Activated CD4-positive, alpha-beta T cell treated with anti-CD3 and anti-CD28 coated beads for 36 hours (primary cell): ENCODE results near the gene MAMSTR. TPM values are rescaled to one million over a fixed set of nuclear protein-coding genes. Genes with fewer than 3 reads are reported as not detected.

Source experiments
- ATAC-seq: fragments of 200-7000 bp; cut with Tn5 transposase; one replicate; pipeline ENCODE4 v1.10.0; 2021; ENCODE audit warnings: mild to moderate bottlenecking, moderate library complexity
- CTCF ChIA-PET: fragments of 350-600 bp; sonication (Branson Sonifier 250); formaldehyde crosslinking; loops from one replicate; lab custom pipeline; 2021; ENCODE audit warnings: antibody characterized with exemption; lab: Charles Lee
- POLR2A ChIA-PET: fragments of 350-600 bp; sonication (Branson Sonifier 250); formaldehyde crosslinking; loops from one replicate; lab custom pipeline; 2021; ENCODE audit warnings: antibody characterized with exemption, inconsistent platforms; lab: Charles Lee
- DNase-seq: peaks from one replicate; pipeline ENCODE4 v3.0.0-alpha.2; 2020
- H3K27ac Mint-ChIP-seq: one replicate; pipeline ENCODE4 v1.8.0; 2021; ENCODE audit warnings: mixed read lengths
- H3K27me3 Mint-ChIP-seq: one replicate; pipeline ENCODE4 v1.8.0; 2021; ENCODE audit warnings: mixed read lengths
- H3K36me3 Mint-ChIP-seq: one replicate; pipeline ENCODE4 v1.8.0; 2021; ENCODE audit warnings: low read depth, mixed read lengths
- H3K4me1 Mint-ChIP-seq: one replicate; pipeline ENCODE4 v1.8.0; 2021; ENCODE audit warnings: mixed read lengths
- H3K4me3 Mint-ChIP-seq: one replicate; pipeline ENCODE4 v1.8.0; 2021; ENCODE audit warnings: mild to moderate bottlenecking, moderate library complexity, mixed read lengths
- H3K9me3 Mint-ChIP-seq: one replicate; pipeline ENCODE4 v1.8.0; 2021; ENCODE audit warnings: low read depth, mixed read lengths
- intact Hi-C, 2 experiments: fragments of 100-400 bp; cut with DNase I in 1 of 2; cut with micrococcal nuclease in 1 of 2; formaldehyde crosslinking; loops; one replicate each; pipeline versions ENCODE4 v1.14.2 to v1.15.1; 2022 to 2024; cut with DNase I, micrococcal nuclease
- total RNA-seq, 2 experiments: library from RNA; stranded (reverse); gene quantifications; one replicate each; pipeline ENCODE4 v1.2.3, GENCODE V29; 2021

The MAMSTR gene
- total RNA-seq, 2 experiments from 2014 or later: 0.69 to 0.70 TPM

DNA sequence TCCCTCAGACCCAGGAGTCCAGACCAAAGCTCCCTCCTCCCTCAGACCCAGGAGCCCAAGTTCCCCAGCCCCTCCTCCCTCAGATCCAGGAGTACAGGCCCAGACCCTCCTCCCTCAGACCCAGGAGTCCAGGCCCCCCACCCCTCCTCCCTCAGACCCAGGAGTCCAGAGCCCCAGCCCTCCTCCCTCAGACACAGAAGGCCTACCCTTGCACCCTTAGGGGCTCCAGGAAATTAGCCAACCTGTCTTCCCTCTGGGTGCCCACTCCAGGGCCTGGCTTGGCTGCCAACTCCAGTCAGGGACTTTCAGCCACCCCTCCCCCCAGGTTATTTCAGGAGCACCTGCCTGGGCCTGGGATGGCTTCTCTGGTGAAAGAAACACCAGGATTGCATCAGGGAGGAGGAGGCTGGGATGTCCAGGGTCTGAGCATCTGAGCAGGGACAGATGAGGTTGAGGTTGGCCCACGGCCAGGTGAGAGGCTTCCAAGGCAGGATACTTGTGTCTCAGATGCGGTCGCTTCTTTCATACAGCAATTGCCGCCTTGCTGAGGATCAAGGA is 35.6 kb upstream of the MAMSTR start, which contains the start of gene FGF21:
TSS of gene FGF21 (plus strand) at position 441 of the 558 bp plus-strand sequence. CDS start 713 bp downstream, outside the sequence.
- no peak within 1 kb of the TSS for H3K27ac Mint-ChIP-seq
- H3K4me3 Mint-ChIP-seq: no peak within 1 kb of the TSS
- H3K9me3 Mint-ChIP-seq: no peaks in the 10 kb centered on the region
- intact Hi-C loops: no loop called here
- POLR2A ChIA-PET: no interaction called here
- DNase-seq (no peak), ATAC-seq (no peak)
- CTCF ChIA-PET: no interaction called here
- H3K27me3 Mint-ChIP-seq: peaks cover 17% of the 10 kb centered on the region
- peaks cover 13% of the 10 kb centered on the region for H3K4me1 Mint-ChIP-seq
- no peaks in the 10 kb centered on the region for H3K36me3 Mint-ChIP-seq

DNA sequence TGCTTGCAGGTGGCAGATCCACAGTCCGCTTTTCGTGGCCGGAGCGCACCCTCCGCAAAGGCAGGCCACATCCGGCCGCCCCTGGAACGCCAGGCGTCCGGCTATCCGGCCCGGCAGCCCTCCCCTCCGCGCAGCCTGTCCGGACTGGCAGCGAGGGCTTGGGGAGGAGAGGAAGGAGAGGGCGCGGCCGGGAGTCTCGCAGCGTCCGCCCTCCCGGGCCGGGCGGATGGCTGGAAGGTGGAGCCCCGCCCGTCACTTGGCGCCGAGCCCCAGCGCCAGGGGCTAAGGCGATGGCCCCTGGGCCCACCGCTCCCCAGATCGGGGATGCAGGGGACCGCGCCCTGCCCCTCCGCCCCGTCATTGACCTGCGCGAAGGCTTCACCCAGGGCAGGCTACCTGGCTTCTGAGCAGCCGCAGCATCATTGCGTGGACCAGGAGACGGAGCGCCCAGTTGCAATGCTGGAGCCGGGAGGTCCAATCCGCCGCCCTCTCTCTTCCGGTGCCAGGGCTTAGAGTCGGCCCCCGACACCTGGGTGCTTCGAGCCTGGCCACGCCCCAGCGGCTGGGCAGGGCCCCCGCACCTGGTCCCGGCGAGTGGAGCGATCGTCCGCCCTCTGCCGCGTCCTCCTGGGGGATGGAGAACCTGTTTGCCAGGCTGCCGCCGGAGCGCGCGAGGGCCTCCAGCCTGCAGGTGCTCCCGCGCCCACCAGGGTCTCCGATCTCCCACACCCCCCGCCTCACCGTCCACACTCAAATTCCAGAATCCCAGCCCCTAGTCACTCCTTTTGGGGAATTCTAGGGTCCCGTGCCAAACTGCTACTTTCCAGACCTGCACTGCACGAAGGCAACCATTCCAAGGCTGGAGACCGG is 33.2 kb upstream of the MAMSTR start, which contains the start of gene FUT1:
TSS of gene FUT1 (minus strand) at position 146 of the 870 bp plus-strand sequence. CDS start 1,360 bp downstream, outside the sequence.
- ATAC-seq (peak; percentile 81), DNase-seq (peak; percentile 60)
- Mint-ChIP-seq H3K27me3 (peaks cover 17% of the 10 kb centered on the region), H3K36me3 (no peaks in the 10 kb centered on the region), H3K9me3 (no peaks in the 10 kb centered on the region), H3K4me3 (peak within 1 kb of the TSS; percentile 66), H3K4me1 (peaks cover 13% of the 10 kb centered on the region), H3K27ac (no peak within 1 kb of the TSS)
- POLR2A ChIA-PET: interaction anchor here (0.7 kb wide), 1 partner anchor 304 kb away, joined by 4 read pairs; no protein-coding TSS in a partner anchor
- CTCF ChIA-PET: no interaction called here
- intact Hi-C loops: no loop called here

DNA sequence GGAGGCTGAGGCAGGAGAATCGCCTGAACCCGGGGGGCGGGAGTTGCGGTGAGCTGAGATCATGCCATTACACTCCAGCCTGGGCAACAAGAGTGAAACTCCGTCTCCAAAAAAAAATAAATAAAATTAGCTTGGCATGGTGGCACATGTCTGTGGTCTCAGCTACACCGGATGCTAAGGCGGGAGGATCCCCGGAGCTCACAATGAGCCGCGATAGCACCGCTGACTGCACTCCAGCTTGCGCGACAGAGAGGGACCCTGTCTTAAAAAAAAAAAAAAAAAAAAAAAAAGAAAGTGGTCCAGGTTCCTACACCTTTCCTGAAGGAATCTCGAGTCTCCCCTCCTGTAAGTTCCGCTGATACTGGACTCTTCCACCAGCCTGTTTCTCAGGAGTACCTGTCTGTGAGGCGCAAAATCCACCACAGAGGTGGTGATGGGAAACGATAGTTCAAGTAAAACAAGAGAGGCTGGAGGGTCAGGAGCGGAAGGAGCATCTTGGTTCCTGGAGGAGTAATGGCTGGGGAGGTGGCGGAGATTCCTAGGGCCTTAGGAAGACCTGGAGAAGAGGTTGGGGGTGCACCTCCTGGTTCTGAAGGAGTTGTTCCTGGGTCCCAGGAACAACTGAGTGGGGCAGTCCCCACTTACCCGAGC is 32.4 kb upstream of the MAMSTR start:
- DNase-seq: peak; percentile 39
- peaks cover 15% of the 10 kb centered on the region for H3K4me1 Mint-ChIP-seq
- H3K27ac Mint-ChIP-seq: no peak overlapping the region
- POLR2A ChIA-PET: interaction anchor here (0.7 kb wide), 1 partner anchor 305 kb away, joined by 4 read pairs; no protein-coding TSS in a partner anchor
- intact Hi-C loops: no loop called here
- CTCF ChIA-PET: no interaction called here
- H3K4me3 Mint-ChIP-seq: peak overlapping the region; percentile 66
- H3K9me3 Mint-ChIP-seq: no peaks in the 10 kb centered on the region
- no peak for ATAC-seq
- H3K27me3 Mint-ChIP-seq: peaks cover 17% of the 10 kb centered on the region
- no peaks in the 10 kb centered on the region for H3K36me3 Mint-ChIP-seq

DNA sequence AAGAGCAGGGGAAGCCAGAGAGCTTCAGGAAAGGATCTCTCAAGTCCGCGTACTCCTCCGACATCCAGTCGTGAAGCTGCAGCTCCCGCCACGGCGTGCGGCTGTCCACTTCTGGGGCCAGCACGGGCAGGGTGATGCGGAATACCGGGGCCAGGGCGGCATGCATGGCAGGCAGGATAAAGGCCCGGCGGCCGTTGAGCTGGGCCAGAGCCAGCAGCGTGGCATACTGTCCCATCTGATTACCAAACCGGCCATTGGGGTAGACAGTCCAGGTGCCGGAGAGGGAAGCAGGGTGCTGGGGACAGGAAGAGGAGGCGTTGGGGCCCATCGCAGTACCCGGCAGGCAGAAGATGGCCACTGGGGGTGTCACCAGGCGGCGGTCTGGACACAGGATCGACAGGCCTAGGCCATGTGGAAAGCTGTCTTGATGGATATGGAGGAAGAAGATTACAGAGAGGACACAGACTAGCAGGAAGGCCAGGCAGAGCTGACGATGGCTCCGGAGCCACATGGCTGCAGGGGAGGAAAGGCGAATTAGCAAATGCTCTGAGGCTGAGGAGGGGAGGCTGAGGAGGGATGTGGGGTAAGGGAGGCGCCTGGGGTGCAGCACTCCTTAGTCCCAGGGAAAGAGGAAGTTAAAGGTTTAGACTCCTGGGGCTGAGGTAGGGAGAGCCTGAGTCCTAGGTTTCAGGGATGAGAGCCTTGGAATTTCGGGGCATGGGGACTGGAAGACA is 31.4 kb upstream of the MAMSTR start:
- DNase-seq: no peak
- no peak for ATAC-seq
- peaks cover 22% of the 10 kb centered on the region for H3K4me1 Mint-ChIP-seq
- H3K36me3 Mint-ChIP-seq: no peaks in the 10 kb centered on the region
- ChIA-PET CTCF (interaction anchor here (0.6 kb wide), 1 partner anchor 54 kb away, joined by 3 read pairs; no protein-coding TSS in a partner anchor), POLR2A (interaction anchor here (0.5 kb wide), 1 partner anchor 13 kb away, joined by 5 read pairs; no protein-coding TSS in a partner anchor)
- H3K27me3 Mint-ChIP-seq: peaks cover 22% of the 10 kb centered on the region
- no peak overlapping the region for H3K27ac Mint-ChIP-seq
- intact Hi-C loops: no loop called here
- no peak overlapping the region for H3K4me3 Mint-ChIP-seq
- peaks cover 2% of the 10 kb centered on the region for H3K9me3 Mint-ChIP-seq

DNA sequence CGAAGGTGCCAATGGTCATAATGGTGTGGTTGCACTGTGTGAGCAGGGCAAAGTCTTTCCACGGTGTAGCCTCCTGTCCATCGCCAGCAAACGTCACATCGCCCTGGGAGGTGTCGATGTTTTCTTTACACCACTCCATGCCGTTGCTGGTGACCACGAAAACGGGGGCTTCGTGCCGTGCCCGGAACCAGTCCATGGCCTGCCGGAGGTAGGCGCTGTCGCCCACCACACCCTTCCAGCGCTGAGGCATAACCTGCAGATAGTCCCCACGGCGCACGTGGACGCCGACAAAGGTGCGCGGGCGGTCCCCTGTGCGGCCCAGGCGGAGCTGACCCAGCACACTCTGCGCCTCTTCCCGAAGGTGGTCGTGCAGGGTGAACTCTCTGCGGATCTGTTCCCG is 30.8 kb upstream of the MAMSTR start:
- H3K27ac Mint-ChIP-seq: no peak overlapping the region
- POLR2A ChIA-PET: interaction anchor here (0.5 kb wide), 1 partner anchor 13 kb away, joined by 5 read pairs; no protein-coding TSS in a partner anchor
- intact Hi-C loops: no loop called here
- H3K4me1 Mint-ChIP-seq: peaks cover 27% of the 10 kb centered on the region
- DNase-seq (no peak), ATAC-seq (no peak)
- peaks cover 2% of the 10 kb centered on the region for H3K9me3 Mint-ChIP-seq
- CTCF ChIA-PET: interaction anchor here (0.6 kb wide), 1 partner anchor 54 kb away, joined by 3 read pairs; no protein-coding TSS in a partner anchor
- H3K27me3 Mint-ChIP-seq: peaks cover 27% of the 10 kb centered on the region
- H3K36me3 Mint-ChIP-seq: no peaks in the 10 kb centered on the region
- no peak overlapping the region for H3K4me3 Mint-ChIP-seq

DNA sequence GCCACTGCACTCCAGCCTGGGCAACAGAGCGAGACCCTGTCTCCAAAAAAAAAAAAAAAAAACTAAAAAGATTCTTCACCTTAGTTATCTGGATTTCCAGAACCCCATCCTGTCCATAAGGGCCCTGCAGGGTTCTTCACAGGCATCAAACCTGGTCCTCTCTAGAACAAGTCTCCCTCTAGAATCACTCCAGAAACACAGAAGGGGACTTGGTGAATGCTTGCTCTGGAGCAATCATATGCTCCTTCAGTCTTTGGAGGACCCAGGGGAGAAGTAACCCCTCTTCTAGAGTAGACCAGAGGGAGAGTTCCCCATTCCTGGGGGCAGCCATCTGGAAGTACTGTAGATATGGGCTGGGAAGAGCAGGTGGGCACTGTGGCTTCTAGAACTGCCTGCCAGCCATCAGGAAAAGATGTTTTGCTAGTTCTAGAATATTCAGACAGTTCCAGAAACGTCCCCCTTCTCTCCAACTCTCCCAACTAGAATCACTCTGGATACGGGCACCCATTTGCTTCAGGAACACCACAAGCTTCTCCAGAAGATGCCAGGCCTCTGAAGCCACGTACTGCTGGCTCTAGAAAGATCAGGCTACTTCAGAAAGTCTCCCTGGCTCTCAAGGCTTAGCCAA is 30.2 kb upstream of the MAMSTR start:
- Mint-ChIP-seq H3K36me3 (no peaks in the 10 kb centered on the region), H3K9me3 (peaks cover 2% of the 10 kb centered on the region)
- CTCF ChIA-PET: no interaction called here

DNA sequence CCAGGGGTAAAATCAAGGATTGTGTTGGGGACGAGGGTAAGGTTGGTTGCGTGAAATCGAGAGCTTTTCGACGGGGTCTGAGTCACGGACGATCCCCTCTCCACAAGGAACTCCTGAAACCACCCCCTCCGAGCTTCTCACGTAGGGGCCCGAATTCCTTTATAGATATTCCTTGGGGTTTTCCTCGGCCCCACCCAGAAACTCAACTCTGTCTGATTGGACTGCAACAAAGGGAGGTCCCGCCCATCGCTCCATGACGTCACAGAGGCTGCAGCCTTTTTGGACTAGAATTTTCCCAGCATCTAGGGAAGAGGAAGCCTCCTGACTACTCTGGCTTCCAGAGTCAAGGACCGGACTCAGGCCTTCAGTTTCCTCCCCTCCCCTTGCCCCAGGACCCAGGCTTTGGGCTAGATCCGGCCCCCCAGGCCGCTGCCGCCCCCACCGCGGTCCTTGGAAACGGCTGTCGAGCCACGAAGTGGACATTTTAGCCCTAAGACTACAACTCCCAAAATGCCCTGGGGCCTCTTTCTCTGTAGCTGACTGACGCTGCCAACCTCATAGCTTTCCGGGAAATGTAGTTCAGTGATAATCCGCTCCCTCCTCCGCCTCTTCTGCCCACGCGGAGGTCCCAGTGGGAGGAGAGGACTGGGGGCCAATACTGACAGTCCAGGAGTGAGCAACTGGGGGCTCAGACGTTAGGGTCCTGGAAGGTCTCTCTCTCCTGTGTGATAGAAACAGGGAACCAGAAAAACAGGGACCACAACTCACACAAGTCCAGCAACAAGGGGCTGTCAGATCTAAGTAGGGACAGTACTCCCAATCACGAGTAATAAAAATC is 27.4 kb upstream of the MAMSTR start, which contains the start of gene IZUMO1:
TSS of gene IZUMO1 (minus strand) at position 172 of the 838 bp plus-strand sequence. CDS start 1,050 bp downstream, outside the sequence.
- intact Hi-C loops: loop anchor here in 1 of 2 experiments (1.0 to 5.0 kb wide), 2 partner anchors 27 to 235 kb away; partner anchors contain the start of gene LMTK3
- H3K4me3 Mint-ChIP-seq: peak within 1 kb of the TSS; percentile 10
- POLR2A ChIA-PET: interaction anchor here (0.6 kb wide), 1 partner anchor 1147 kb away, joined by 3 read pairs; no protein-coding TSS in a partner anchor

More for the DNA sequence above, 30.2 kb upstream of the MAMSTR start:
- ATAC-seq (no peak), DNase-seq (no peak)
- H3K4me3 Mint-ChIP-seq: no peak overlapping the region
- POLR2A ChIA-PET: no interaction called here
- H3K27me3 Mint-ChIP-seq: peaks cover 27% of the 10 kb centered on the region
- no peak overlapping the region for H3K27ac Mint-ChIP-seq
- peaks cover 27% of the 10 kb centered on the region for H3K4me1 Mint-ChIP-seq
- intact Hi-C loops: loop anchor here in 1 of 2 experiments (5.0 kb wide), 1 partner anchor 237 kb away; the partner anchor contains the start of gene LMTK3

DNA sequence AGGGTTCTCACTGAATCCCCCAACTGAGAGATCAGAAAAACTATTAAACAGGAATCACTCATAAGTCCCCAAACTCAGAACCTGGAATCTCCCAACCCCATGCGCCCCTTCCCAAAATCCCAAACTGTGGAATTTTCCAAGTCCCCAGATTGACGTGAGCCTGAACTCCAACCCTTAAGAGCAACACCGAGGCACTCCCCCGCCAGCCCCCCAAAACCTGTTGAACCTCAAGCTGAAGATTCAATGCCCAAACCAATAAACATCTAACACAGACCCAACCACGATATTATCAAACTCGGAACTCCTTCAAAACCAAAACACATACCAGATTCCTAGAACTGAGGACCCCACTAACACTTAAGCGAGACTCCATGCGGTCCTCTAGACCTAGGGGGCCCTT is 26.6 kb upstream of the MAMSTR start:
- Mint-ChIP-seq H3K27ac (no peak overlapping the region), H3K4me1 (peaks cover 17% of the 10 kb centered on the region), H3K9me3 (peaks cover 2% of the 10 kb centered on the region), H3K4me3 (peak overlapping the region; percentile 1), H3K27me3 (peaks cover 11% of the 10 kb centered on the region), H3K36me3 (no peaks in the 10 kb centered on the region)
- no peak for ATAC-seq
- ChIA-PET CTCF (no interaction called here), POLR2A (no interaction called here)
- intact Hi-C loops: loop anchor here in 1 of 2 experiments (5.0 kb wide), 1 partner anchor 234 kb away; the partner anchor contains the start of gene LMTK3
- DNase-seq: no peak

More for the DNA sequence above, 27.4 kb upstream of the MAMSTR start, which contains the start of gene IZUMO1:
- no peaks in the 10 kb centered on the region for H3K36me3 Mint-ChIP-seq
- peaks cover 14% of the 10 kb centered on the region for H3K27me3 Mint-ChIP-seq
- ATAC-seq (peak; percentile 86), DNase-seq (peak; percentile 77)
- H3K9me3 Mint-ChIP-seq: peaks cover 2% of the 10 kb centered on the region
- H3K4me1 Mint-ChIP-seq: peaks cover 16% of the 10 kb centered on the region
- H3K27ac Mint-ChIP-seq: no peak within 1 kb of the TSS
- CTCF ChIA-PET: interaction anchor here (0.7 to 0.8 kb wide), 2 partner anchors 51 to 153 kb away, joined by 3 read pairs; partner anchors contain the start of genes FUT2 and NUCB1

DNA sequence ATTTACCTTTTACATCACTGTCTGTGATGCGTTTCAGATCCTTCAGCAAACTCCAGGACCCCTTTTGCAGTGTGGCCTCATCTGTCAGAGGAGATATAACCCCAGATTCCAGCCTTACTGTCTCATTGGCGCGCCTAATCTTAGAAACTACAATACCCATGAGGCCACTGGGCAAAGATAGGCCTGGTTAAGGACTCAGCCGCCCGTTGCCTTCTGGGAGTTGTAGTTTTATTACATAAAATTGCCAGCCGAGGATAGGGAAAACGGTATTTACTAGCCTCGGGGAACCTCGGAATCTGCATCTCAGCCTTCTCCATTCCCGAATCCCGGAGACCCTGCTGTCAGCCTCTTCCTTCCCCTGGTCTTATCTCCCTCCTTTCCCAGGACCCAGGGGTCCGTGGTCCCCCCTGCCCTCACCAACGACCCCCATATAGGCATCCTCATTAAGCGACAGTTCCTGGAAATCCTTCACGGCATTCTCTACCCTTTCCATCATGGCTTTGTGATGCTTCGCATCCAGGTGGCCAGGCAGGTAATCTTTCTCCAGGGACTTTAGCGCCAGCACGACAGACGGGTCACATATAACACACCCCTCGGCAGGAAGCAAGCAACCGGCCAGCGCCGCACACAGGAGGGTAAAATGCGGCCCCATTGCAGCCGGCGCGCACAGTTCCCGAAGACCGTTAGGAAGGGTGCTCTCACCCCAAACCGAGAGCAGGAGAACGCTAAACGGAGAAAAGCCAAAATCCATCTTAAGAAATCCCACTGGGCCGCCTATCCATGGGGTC is 25.9 kb upstream of the MAMSTR start:
- H3K27me3 Mint-ChIP-seq: peaks cover 10% of the 10 kb centered on the region
- peak; percentile 78 for ATAC-seq
- intact Hi-C loops: loop anchor here in 1 of 2 experiments (1.0 to 5.0 kb wide), 2 partner anchors 50 to 233 kb away; partner anchors contain the start of gene LMTK3
- H3K4me3 Mint-ChIP-seq: no peak overlapping the region
- ChIA-PET CTCF (interaction anchor here (0.6 kb wide), 1 partner anchor 99 kb away, joined by 3 read pairs; the partner anchor contains the start of gene CA11), POLR2A (no interaction called here)
- no peak overlapping the region for H3K27ac Mint-ChIP-seq
- peaks cover 21% of the 10 kb centered on the region for H3K4me1 Mint-ChIP-seq
- peak; percentile 76 for DNase-seq
- peaks cover 2% of the 10 kb centered on the region for H3K9me3 Mint-ChIP-seq
- no peaks in the 10 kb centered on the region for H3K36me3 Mint-ChIP-seq
